GM18951 (cell line): ENCODE results near the gene PAK1.

Source experiments
- POLR2A ChIP-seq: IDR thresholded peaks from 4 replicates; pipeline ENCODE4 v1.6.1; 2011; ENCODE audit warnings: mild to moderate bottlenecking; ENCODE audit not compliant: insufficient read length, insufficient read depth; ENCODE audit errors: extremely low read depth
- in situ Hi-C: fragments of 300-500 bp; cut with MboI; formaldehyde crosslinking; loops from one replicate; pipeline ENCODE4 v1.12.0; 2022; ENCODE audit warnings: low sequenced_read_pairs, mixed read lengths, inconsistent platforms; ENCODE audit not compliant: unreplicated experiment

Gene PAK1

GRCh38 chr11:77468527-77468926, 5.4 kb downstream of the PAK1 start:
- no peak for TF ChIP-seq POLR2A
- in situ Hi-C loops, result no loop called here

GRCh38 chr11:77467993-77468392, 5.9 kb downstream of the PAK1 start:
- TF ChIP-seq POLR2A, result no peak
- in situ Hi-C loops, result no loop called here

DNA sequence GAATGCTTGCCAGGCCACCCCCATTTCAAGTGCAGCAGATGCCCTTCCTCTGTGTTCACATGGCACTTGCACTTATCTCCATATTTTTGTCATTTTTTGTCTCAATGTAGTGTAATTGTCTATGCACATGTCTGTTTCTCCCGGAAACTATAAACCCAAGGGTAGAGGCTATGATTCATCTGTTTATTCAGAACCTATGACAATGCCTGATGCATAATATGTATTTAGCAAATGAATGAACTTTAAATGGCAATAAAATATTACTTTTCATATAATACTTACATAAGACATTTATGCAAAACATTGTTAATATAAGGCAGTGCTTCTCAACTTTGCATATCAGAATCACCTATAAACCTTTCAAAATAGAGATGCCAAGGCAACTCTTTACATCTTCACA, 6.7 kb downstream of the PAK1 start:
- no peak for TF ChIP-seq POLR2A
- in situ Hi-C loops, result no loop called here

GRCh38 chr11:77457340-77457739, 16.6 kb downstream of the PAK1 start:
- in situ Hi-C loops, result no loop called here
- TF ChIP-seq POLR2A, result no peak

DNA sequence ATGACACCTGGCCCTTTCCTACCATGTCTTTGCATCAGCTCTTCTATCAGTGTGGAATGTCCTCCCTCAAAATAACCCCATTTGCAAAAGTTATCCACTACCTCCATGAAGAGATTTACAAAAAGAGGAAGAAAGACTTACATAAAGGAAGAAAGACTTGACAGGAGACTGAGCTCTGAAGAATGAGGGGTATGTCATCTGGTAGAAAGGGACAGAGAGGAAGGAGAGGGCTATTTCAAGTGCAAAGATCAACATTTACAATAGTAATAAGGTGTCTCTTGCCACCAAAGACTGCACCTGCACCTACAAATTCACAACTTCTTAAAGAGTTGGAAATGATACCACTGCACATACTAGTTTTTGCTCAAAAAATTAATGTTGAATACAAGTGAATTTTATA, 18.2 kb downstream of the PAK1 start:
- in situ Hi-C loops, result no loop called here

GRCh38 chr11:77454867-77455655, 18.8 kb downstream of the PAK1 start:
- in situ Hi-C loops, result no loop called here
- no peak for TF ChIP-seq POLR2A

More for the DNA sequence above, 18.2 kb downstream of the PAK1 start:
- no peak for TF ChIP-seq POLR2A

DNA sequence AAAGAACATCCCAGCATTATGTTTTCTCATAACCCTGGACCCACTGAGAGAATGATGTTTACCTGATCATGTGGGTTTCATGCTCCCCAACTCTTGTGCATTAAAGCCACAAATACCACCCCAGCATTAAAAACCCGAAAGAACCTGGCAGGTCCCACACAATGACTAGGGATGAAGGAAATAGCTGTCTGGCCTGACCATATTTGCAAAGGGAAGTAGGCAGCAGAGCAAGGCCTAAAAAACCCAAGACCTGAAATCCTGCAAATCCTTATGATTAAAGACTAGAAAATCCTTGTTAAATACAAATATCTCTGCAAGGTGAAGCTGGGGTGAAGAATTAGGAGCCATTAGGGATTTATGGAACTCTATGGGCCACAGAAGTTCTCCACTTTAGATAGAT, 23.7 kb downstream of the PAK1 start:
- in situ Hi-C loops, result no loop called here
- TF ChIP-seq POLR2A, result no peak

- in situ Hi-C loops, result no loop called here
- no peak for TF ChIP-seq POLR2A
These were observed 24.1 kb downstream of the PAK1 start for GRCh38 chr11:77449784-77450183.

- TF ChIP-seq POLR2A, result peak; percentile 13
- in situ Hi-C loops, result no loop called here
These were observed 24.8 kb downstream of the PAK1 start for GRCh38 chr11:77449060-77449521.

GRCh38 chr11:77448269-77448668, 25.6 kb downstream of the PAK1 start:
- no peak for TF ChIP-seq POLR2A
- in situ Hi-C loops, result no loop called here

- in situ Hi-C loops, result no loop called here
- TF ChIP-seq POLR2A, result no peak
These were observed 26.8 kb downstream of the PAK1 start for GRCh38 chr11:77446911-77447629.

GRCh38 chr11:77444261-77444660, 29.6 kb downstream of the PAK1 start:
- no peak for TF ChIP-seq POLR2A
- in situ Hi-C loops, result no loop called here

- in situ Hi-C loops, result no loop called here
- TF ChIP-seq POLR2A, result no peak
These were observed 31.4 kb downstream of the PAK1 start for GRCh38 chr11:77442394-77443053.
